Lower leg skin (tissue), 3 donors: ENCODE data around the gene ZC3HAV1L.

ENCODE experiments used
- POLR2A ChIP-seq, 2 donors: fragments of 450-650 bp; IDR thresholded peaks; one replicate each; pipeline ENCODE4 v1.6.1; 2016 to 2017; ENCODE audit warnings: antibody characterized with exemption in 2 of 2, mild to moderate bottlenecking in 1 of 2, moderate library complexity in 1 of 2
- TF ChIP-seq, protein P1 (sequence below), 3 donors: fragments of 450-650 bp; IDR thresholded peaks; one replicate each; pipeline ENCODE4 v1.5.1; 2016; ENCODE audit warnings: antibody characterized with exemption in 3 of 3, mild to moderate bottlenecking in 3 of 3, moderate library complexity in 2 of 3

DNA sequence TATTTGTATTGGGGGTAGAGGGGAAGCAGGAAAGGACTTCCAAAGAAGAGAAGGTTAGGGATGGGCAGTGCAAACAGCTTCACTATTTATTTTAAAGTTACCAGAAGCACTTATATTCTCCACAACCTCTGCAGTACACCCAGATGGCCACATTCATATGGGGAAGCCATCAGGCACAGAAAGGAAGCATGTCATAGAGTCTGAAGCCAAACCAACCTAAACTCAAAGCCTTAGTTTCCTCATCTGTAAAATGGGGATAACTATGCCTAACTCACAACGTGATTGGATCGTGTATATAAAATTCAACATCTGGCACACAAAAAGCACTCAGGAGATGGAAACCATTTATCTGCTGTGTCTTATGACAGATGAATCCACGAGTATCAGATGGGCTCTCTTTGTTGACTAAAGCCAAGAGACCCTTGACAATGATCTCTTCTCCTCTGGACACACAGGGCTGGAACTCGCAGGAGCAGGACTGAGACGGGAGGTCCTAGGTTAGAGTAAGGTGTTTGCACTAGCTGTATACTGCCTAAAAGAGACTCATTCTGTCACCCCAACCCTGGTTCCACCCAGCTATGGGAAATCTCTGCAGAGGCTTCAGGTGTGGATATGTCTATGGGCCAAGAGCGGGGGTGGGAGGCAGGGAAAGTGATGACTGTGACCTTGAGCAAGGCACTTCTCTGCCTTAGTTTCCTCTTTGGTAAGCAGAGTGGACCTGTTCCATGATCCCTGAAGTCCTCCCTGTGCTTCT lies 56.4 kb downstream of the ZC3HAV1L start:
- TF ChIP-seq, protein P1, sequence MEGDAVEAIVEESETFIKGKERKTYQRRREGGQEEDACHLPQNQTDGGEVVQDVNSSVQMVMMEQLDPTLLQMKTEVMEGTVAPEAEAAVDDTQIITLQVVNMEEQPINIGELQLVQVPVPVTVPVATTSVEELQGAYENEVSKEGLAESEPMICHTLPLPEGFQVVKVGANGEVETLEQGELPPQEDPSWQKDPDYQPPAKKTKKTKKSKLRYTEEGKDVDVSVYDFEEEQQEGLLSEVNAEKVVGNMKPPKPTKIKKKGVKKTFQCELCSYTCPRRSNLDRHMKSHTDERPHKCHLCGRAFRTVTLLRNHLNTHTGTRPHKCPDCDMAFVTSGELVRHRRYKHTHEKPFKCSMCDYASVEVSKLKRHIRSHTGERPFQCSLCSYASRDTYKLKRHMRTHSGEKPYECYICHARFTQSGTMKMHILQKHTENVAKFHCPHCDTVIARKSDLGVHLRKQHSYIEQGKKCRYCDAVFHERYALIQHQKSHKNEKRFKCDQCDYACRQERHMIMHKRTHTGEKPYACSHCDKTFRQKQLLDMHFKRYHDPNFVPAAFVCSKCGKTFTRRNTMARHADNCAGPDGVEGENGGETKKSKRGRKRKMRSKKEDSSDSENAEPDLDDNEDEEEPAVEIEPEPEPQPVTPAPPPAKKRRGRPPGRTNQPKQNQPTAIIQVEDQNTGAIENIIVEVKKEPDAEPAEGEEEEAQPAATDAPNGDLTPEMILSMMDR (IDR thresholded peaks at IDR 0.05): no peak
- no peak for TF ChIP-seq POLR2A (IDR thresholded peaks at IDR 0.05)
